Jurkat, Clone E6-1 (cell line): ENCODE results near the gene COL5A1. TPM values are rescaled to one million over a fixed set of nuclear protein-coding genes. Genes with fewer than 3 reads are reported as not detected.

Experiments used
- DNase-seq: peaks from one replicate; pipeline ENCODE4 v3.0.0-alpha.2; 2011; ENCODE audit warnings: low read depth, low spot score
- H3K4me3 ChIP-seq: 2 replicates; pipeline ENCODE4 v1.5.1; 2011; ENCODE audit warnings: mild to moderate bottlenecking, low read length, control low read depth, moderate library complexity
- polyA plus RNA-seq: library from polyadenylated mRNA; unstranded; fragments of >200 nt; gene quantifications from one replicate; pipeline ENCODE4 v1.2.1, GENCODE V29; 2012; ENCODE audit warnings: missing spikeins; ENCODE audit not compliant: insufficient read length, insufficient read depth

The COL5A1 gene
- not detected for polyA plus RNA-seq

DNA sequence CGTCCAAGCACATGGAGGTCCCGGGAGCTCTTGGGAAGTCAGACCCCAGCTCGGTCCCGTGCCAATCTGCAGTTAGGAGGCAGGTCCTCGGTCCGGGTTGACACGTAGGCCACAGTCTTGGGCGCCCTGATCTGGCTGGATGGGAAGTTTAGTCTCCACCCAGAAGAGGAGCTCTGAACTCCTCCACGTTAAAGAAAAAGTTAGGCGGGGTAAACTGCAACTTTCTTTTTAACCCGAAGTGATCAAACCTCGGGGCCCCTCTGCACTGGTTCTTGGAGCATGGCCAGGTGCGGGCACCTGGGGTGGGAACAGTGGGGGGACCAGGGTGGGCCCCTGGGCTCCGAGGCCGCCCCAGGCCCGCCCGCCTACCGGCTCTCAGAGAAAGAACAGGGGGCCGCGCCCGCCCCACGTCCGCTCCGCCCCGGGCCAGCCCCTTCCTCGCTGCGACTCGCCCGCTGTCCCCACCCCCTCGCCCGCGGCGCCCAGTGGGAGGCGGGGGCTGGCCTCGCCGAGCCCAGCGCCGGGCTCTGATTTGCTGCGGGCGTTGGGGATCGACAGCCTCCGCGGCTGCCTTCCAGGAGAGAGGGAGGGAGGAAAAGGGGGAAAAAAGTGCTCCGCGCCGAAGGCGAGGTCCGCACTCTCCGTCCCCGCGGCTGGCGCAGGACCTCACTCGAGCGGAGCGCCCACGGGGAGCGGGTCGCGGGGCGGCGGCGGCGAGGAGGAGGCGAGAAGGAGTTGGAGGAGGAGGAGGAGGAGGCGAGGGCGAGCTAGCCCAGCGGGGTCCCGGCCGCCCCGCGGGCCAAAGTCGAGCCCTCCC, at the start of gene COL5A1:
Gene COL5A1, plus strand, starts transcription at position 631 of the 817 bp plus-strand sequence. CDS start 385 bp downstream, outside the sequence.
- peak within 1 kb of the TSS; percentile 41 for H3K4me3 ChIP-seq
- DNase-seq = peak; percentile 51

DNA sequence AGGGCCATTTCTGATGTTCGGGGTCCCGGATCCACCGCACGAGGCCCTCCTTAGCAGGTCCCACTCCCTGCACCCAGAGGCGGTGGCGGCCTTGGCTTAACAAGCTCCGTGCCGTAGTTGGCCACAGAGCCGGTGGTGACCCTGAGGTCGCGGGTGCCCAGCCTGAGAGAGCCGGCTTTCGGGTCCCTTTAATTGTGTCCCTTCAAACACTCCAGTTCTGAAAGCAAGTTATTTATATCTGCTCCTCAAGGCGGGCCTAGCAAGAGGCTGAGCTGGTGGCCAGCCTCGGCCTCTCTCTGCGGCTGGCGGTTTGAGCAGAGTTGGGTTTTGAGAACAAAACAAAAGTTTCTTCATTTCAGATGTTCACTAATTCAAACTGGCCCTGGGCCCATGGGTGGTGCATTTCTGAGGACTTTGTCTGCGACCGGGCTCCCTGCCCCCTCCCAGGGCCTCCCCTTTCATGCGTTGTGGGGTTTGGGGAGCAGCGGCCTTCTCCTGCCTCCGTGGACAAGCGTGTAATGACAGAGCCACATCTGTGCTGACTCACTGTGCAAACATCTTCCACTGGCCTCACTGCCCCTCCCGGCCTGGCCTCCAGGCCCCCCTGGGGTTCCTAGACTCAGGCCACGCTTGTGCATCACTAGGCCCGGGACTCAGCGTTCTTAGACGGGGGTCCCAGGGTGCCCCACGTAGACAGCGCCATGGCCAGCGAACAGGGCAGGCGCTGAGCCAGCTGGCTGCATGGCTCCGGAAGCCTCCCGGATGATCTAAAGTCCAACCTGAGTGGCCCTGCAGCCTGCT, 49.4 kb upstream of the COL5A1 start:
- no peak overlapping the region for H3K4me3 ChIP-seq
- no peak for DNase-seq

DNA sequence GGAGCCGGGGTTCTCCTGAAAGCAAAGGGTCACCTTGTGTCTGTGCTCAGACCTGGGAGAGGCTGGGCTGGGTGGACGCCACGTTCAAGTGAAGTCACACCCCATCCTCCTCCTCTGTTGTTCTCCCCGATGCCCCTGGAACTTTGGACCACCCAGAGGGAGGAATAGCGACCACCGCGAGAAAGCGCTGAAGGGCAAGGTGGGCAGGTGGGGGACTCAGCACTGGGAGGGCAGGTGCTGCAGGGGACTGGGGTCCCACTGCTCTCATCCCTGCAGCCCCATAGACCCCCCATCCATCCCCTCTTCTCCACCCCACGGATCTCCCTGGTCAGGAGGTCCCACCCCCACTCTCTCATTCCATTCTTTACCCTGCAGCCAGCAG, 48.8 kb upstream of the COL5A1 start:
- H3K4me3 ChIP-seq = no peak overlapping the region
- no peak for DNase-seq

DNA sequence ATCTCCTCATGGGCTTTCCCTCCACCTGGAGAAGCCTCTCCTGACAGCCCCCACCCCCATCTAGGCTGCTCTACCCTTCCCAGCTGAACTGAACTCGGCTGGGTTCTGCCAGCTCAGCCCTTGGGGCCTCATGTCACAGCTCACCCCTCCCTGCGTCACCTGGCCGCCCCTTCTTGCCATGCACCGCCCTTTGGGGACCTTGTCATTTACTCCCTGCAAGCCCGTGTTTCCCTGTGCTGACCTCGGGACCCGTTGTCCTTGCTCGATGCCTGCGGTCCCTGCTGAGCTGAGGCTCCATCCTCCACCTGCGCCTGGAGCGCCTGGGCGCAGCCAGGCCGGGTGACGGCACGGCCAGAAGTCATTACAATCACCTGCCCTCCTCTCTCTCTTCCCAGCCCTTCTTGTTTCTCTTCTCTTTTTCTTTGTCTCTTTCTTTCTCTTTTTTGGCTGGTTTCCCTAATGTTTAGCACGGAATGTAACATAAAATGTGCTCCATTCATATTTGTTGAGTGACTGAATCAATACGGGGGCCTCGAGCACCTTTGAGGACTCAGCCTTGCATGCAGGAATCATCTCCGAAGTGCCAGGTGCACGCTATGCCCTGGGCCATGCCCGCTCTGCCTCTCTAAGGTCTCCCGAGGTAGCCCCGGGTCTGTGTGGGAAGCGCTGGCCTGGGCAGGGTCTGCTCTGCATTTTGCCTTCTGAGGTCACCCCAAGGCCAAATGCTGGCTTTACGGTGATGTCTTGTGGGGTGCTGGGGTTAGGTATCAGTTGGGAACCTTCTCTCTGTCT, 48.1 kb upstream of the COL5A1 start:
- DNase-seq = no peak

DNA sequence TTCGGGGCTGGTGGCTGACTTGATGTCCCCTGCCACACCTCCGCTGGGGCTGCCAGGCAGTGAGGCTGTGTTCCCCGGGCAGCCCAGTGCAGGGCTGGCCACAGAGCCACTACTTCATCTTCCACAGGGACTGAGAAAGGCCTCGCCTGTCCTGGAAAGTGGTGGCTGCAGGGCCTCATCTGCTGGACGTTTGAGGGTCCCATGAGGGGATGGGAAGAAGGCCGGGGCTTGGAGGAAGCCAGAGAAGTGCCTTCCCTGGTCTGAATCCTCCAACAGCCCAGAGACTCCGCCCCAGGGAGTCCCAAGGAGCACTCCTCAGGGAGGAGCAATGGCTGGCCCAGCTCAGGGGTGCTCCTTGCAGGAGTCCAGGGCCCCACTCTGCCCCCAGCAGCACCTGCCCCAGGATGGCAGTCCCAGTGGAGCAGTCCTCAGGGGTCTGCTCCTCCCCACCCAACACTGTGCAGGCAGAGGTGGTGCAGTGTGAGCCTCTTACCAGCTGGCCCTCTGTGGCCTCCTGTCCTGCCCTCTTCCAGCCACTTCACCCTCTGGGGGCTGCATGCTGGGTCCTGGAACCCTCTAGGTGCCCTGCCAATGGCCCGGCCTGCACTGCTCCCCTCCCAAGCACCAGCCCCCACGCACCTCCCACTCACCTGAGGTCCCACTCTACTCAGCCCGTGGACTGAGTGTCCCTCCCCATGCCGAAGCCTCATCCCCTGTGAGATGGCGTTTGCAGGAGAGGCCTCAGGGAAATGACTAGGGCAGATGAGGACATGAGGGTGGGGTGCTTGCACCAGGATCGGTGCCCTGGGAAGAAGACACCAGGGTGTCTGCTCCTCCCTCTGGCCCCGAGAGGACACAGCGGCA, 47.3 kb upstream of the COL5A1 start:
- DNase-seq = no peak
- no peak overlapping the region for H3K4me3 ChIP-seq

More for the DNA sequence above, 48.1 kb upstream of the COL5A1 start:
- H3K4me3 ChIP-seq = no peak overlapping the region

DNA sequence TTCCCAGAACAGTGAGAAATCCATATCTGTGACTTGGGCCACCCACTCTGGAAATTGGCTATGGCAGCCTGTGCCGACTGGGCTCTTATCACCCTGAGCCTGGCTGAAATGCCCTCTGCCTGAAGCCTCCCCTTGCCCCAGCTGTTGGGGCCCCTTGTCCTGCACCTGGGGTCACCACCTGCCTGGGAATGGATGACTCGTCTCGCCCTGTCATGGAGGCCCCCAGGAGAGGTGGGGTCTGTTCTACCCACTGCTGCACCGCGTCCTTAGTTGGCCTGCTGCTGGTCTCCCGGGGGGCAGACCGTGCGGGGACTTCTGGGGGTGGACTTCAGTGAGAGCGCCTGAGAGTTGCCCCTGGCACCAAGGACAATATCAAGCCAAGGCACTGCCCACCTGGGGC, 46.6 kb upstream of the COL5A1 start:
- DNase-seq = no peak
- H3K4me3 ChIP-seq = no peak overlapping the region

DNA sequence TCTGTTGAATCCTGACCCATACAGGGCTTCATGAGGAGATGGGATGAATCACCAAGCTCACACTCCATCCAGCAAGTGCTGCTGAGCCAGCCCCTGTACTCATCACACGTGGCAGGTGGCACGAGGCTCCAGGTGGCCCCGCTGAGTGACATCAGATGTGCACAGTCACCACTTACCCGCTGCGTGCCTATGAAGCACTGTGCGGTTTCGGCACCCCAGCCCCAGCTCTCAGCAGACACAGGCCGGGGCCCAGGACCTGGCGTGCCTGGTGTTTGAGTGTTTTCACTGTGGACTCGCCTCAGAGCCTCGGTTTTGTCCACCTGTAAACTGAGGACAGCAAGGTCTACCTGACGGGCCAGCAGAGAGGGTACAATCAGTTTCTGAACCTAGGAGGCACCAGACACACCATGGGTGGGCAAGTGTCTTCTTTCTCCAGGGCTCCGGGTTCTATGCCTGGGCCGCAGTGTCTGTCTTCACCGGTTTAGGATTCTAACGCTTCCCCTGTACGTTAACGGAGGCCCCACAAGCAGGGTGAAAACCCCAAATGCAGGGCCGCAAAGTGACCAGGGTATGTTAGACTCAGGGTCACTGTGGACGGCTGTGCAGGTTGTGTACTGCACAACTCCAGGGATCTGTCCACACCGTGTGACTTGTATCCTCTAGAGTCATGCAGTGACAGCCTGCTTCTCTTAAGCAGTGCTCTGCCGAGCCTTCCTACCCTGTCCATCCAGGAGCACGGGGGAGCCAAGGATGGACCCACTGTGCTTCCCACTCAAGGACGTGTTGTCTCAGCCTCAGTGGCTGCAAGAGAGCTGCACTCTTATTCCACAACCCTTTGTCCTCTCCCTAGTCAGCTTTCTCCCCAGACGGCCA, 44.3 kb upstream of the COL5A1 start:
- DNase-seq = no peak
- no peak overlapping the region for H3K4me3 ChIP-seq

DNA sequence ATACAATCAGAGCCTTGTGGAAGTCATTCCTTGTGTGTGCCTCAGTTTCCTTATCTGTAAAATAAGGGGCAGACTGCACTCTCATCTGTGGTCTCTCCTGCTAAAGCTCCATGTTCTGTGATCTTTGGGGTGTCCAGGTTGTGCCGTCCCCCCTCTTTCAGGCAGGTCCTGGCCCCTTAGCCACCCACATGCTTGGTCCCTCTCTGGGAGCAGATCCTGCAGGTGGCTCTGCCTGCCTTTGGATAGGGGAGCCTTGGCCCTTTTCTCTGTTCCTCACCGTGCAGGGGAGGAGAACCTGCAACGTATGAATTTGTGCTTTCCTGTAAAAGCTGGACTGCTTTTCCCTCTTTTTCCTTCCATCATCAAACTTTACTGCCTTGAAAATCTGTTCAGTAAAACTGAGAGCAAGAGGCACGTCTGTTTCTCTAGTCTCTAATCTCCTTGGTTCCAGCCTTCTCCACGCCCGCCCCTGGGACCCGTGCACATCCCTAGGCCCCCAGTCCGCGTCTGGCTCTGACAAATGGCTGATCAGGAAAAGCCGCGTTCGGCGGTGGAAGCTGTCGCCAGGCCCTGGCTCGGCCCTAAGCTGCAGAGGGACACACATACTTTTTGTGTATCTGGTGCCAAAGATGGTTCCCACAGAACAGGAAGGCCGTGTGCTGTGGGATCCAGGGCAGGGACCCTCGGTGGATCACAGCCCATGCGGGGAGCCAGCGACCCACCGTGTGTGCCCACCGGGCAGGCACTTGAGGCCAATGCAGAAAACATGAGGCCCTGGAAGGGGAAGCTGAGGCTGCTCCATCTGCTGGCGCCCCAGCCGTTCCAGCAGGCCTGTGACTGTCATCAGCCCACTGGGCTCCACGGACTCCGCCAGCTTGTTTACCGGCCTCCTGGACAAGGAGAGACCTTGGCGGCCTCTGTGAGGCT, 43.4 kb upstream of the COL5A1 start:
- no peak overlapping the region for H3K4me3 ChIP-seq
- no peak for DNase-seq

DNA sequence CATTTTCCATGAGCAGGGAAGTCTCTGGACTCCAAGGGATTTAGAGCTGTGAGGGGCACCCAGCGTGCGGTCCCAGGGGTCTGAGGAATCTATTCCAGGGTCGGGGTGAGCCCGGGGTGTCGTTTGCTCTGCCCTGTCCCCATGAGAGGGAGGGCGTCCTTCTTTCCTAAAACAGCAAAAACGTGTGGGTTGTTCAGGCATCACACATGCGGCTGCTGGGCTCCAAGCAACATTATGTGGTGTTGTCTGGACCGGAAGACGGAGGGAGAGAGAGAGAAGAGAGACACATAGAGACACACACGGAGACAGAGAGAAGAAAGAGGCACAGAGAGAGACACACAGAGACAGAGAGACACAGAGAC, 42.7 kb upstream of the COL5A1 start:
- no peak overlapping the region for H3K4me3 ChIP-seq
- no peak for DNase-seq

DNA sequence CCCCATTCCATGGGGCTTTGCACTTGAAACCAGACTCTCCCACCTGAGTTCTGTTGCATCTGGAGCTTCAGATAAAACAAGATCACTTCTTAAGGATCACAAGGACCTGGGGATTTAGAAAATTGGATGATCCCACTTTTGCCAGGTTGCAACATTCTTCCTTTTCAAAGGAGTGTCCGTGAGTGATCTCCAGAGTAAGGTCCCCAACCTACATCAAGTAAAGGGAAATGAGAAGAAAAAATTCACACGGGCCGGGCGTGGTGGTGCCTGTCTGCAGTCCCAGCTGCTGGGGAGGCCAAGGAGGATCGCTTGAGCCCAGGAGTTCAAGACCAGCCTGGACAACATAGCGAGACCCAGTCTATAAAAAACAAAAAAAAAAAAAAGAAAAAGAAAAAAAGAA, 41.2 kb upstream of the COL5A1 start:
- H3K4me3 ChIP-seq = no peak overlapping the region

DNA sequence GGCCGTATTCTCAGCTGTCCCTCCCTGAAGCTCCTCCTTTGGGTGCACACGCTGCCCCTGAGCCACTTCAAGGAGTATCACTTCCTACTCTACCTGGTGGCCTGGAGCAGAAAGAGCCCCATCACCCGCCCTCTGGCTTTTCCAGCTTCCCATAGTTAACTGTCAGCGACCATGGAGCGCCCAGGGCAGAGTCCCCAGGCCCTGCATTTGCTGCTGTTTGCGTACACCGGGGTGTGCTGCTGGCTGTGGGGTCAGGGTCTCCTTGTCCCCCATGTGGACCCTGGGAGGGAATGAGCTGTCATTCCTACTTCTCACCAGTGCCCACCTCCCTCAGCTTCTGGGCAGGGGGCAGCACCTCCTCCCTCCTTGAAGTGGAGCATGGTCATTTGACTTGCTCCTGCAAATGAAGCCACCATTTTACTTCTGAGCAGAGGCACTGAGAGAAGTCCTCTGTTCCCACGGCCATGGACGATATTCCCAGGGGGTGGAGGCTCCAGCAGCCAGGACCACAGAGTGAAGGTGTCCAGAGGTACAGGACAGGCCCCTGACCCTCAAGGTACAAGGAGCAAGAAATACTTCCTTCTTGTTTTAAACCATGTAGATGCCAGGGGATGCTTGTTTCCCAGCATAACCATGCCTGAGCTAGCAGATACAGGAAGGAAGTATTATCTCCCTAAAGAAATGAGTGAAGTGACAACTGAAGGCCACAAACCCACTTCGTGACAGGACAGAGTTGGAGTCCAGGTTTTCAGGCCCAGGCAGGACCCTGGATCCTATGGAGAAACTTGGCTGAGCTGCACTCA, 40.6 kb upstream of the COL5A1 start:
- no peak overlapping the region for H3K4me3 ChIP-seq
- no peak for DNase-seq

More for the DNA sequence above, 41.2 kb upstream of the COL5A1 start:
- no peak for DNase-seq

DNA sequence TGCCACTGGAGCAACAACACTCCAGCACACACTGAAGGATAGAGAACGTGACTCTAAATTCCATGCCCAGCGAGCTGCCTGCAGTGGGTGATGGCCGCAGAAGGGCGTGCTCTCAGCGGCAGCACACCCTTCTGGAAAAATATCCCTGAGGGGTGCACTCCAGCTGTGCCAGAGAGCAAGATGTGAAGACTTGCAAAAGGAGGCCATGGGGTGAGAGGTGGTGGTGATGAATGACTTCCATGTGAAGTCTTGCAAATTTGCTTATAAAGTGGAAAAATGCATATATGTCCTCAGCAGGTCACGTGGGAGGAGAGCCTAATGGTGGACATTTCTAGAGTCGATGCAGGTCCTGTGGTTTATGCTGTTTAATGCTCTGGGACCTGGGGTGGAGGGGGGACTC, 39.8 kb upstream of the COL5A1 start:
- H3K4me3 ChIP-seq = no peak overlapping the region
- DNase-seq = no peak

DNA sequence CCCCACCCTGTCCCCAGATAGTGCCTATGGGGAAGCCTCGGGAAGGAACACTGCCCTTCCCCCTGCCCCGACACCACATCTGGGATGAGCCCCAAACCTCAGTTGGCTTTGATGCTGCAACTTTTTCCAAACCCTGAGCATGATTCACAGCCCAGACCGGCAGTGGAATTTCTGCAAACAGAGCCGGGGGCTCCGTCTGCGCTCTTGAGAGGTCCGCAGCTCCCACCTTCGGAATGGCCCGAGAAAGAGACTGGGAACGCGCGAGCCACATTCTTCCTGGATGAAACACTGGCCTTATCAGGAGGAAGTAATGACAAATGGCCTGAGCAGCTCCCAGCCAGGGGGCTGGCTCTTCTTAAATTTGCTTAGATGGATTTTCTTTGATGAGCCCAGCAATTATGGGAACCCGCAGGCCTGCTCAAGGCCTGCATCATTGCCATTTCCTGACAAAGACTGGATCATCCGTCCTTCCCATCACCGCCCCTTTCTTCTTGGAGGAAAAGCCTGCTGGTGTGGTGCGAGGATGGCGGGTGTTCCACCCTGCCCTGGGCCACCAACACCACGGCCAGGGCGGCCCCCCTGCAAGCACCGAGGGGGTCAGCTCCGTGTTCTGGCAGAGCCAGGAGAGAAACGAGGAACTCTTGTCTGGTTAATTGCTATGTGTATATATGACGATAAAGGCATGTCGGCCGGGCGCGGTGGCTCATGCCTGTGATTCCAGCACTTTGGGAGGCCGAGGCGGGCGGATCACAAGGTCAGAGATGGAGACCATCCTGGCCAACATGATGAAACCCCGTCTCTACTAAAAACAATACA, 38.8 kb upstream of the COL5A1 start:
- H3K4me3 ChIP-seq = no peak overlapping the region
- no peak for DNase-seq

DNA sequence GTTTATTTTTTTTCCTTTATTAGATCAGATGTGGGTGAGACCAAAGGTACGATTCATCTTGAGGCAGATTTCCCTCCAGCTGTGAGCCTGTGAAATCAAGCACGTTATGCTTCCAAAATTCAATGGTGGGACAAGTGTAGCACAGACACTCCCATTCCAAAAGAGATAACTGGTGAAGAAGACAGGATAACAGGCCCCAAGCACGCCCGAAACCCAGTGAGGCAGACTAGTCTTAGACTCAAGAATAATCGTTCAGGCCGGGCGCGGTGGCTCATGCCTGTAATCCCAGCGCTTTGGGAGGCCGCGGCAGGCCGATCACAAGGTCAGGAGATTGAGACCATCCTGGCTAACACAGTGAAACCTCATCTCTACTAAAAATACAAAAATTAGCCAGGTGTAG, 36.8 kb upstream of the COL5A1 start:
- DNase-seq = no peak
- H3K4me3 ChIP-seq = no peak overlapping the region

DNA sequence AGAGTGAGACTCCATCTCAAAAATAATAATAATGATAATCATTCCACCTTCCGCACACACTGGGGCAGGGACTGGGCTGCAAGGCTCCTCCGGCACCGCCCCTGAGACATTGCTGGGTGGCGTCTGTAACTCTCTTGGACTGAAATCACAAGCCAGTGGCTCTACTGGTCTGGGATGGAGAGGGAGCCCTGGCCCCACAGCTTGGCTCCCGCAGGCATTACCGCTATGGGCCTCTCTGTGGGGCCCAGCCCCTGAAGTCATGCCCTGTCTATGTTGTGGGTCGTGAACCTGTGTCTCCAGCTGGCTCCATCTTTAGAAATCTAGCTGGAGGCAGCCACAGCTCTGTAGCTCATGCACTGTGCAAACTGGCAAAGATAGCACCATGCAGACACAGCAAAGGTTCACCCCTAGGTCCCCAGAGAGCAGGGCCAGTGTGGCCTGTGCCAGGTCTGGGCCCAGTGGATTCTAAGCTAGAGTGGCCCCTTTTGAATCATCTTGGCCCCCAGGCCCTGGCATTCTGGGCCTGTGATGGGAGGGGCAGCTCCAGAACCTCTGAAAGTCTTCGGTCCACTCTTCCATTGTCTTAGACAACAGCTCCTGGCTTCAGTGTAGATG, 36.1 kb upstream of the COL5A1 start:
- no peak for DNase-seq
- H3K4me3 ChIP-seq = no peak overlapping the region
